ENCODE measurements around the gene SHANK2.

DNA sequence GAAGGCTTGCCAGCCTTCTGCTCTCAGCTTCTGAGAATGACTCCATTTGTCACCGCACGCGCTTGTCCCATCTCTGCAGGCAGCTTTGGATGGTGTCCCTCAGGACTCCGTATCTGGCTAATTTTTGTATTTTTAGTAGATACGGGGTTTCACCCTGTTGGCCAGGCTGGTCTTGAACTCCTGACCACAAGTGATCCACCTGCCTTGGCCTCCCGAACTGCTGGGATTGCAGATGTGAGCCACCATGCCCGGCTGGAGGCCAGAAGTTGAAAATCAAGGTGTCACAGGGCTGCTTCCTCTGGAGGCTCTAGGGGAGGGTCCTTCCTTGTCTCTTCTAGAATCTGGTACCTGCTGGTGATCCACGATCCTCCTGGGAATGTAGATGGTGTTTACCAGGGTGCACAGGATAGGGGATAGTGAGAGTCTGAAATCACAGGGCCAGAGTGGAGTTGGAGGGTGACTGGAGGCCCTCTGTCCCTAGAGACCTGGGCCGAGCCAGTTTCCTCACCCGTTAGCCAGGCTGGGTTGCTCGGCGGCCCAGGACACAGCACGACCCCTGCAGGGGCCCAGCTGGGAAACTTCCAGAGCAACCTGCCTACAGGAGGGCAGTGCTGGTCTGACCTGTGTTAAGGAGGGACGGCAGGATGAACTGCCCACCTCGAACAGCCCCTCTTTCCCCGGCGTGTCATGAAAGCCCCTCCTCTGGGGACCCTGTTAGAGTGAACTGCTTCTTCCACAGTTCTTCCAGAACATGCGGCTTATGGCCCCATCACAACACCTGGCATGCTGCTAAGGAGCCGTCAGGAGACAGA lies 48.9 kb upstream of the SHANK2 start:
- TF ChIP-seq, protein P1, sequence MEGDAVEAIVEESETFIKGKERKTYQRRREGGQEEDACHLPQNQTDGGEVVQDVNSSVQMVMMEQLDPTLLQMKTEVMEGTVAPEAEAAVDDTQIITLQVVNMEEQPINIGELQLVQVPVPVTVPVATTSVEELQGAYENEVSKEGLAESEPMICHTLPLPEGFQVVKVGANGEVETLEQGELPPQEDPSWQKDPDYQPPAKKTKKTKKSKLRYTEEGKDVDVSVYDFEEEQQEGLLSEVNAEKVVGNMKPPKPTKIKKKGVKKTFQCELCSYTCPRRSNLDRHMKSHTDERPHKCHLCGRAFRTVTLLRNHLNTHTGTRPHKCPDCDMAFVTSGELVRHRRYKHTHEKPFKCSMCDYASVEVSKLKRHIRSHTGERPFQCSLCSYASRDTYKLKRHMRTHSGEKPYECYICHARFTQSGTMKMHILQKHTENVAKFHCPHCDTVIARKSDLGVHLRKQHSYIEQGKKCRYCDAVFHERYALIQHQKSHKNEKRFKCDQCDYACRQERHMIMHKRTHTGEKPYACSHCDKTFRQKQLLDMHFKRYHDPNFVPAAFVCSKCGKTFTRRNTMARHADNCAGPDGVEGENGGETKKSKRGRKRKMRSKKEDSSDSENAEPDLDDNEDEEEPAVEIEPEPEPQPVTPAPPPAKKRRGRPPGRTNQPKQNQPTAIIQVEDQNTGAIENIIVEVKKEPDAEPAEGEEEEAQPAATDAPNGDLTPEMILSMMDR (conservative IDR thresholded peaks at IDR 0.05; ENCODE audit: low read length) = no peak
- TF ChIP-seq EZH2phosphoT487 (IDR thresholded peaks at IDR 0.05; ENCODE audit: borderline replicate concordance) = no peak
